HCT116 (cell line): ENCODE data around the gene POLE. TPM values are rescaled to one million over a fixed set of nuclear protein-coding genes. Genes with fewer than 3 reads are reported as not detected.

Experiments
- ATAC-seq: fragments of 200-7000 bp; cut with Tn5 transposase; 2 replicates; pipeline ENCODE4 v1.9.1; 2020; ENCODE audit warnings: mild to moderate bottlenecking, moderate library complexity
- BruUV-seq: library from RNA; stranded (reverse); fragments of 400-500 nt; replicated peaks from 2 replicates; lab custom pipeline; 2021; lab: Mats Ljungman, UMichigan
- CTCF ChIA-PET: fragments of 300-600 bp; sonication (Branson Sonifier 250); formaldehyde crosslinking; loops from one replicate; lab custom pipeline; 2021; ENCODE audit warnings: antibody characterized with exemption; lab: Charles Lee
- POLR2A ChIA-PET: fragments of 300-600, 350-600 bp; sonication (Branson Sonifier 250); formaldehyde crosslinking; loops from one replicate; lab custom pipeline; 2021; ENCODE audit warnings: antibody characterized with exemption; lab: Charles Lee
- RAD21 ChIA-PET, 2 experiments: fragments of 300-600 bp; sonication (Branson Sonifier 250); formaldehyde crosslinking; loops; one replicate each; lab custom pipeline; 2023; ENCODE audit warnings: low total read pairs in 2 of 2; ENCODE audit not compliant: uncharacterized antibody in 2 of 2, unreplicated experiment in 2 of 2, low non-redundant PET in 1 of 2; lab: Charles Lee
- DNase-seq: peaks from one replicate; pipeline ENCODE4 v3.0.0-alpha.2; 2010; ENCODE audit warnings: low read depth, low spot score
- H2AFZ ChIP-seq: fragments of 200-600 bp; shearing (Covaris generic), sonication (generic); 2 replicates; pipeline ENCODE4 v1.6.1; 2017; ENCODE audit warnings: low read depth, mixed run types, mixed read lengths, antibody characterized with exemption, low read length; ENCODE audit not compliant: poor library complexity, severe bottlenecking
- H3K27ac ChIP-seq: 2 replicates; pipeline ENCODE4 v1.5.1; 2012; ENCODE audit warnings: low read depth, low read length
- H3K27me3 ChIP-seq: fragments of 200-600 bp; sonication (generic); 2 replicates; pipeline ENCODE4 v1.6.1; 2016; ENCODE audit warnings: mixed run types, low read length, mixed read lengths; ENCODE audit not compliant: insufficient read depth
- H3K36me3 ChIP-seq, 2 experiments: fragments of 200-500 bp in 1 of 2; fragments of 200-600 bp in 1 of 2; sonication (Bioruptor generic) in 1 of 2; sonication (generic) in 1 of 2; 2 replicates each; pipeline versions ENCODE4 v1.5.1 to v1.6.1; 2014 to 2016; ENCODE audit warnings: low read length in 2 of 2, inconsistent platforms in 1 of 2, mixed read lengths in 1 of 2, mixed run types in 1 of 2; ENCODE audit not compliant: insufficient read depth in 2 of 2, control insufficient read depth in 1 of 2
- H3K4me1 ChIP-seq, 2 experiments: fragments of 200-600 bp in 1 of 2; sonication (generic) in 1 of 2; 2 replicates each; pipeline versions ENCODE4 v1.5.1 to v1.6.1; 2012 to 2017; ENCODE audit warnings: low read length in 2 of 2, inconsistent platforms in 1 of 2, mild to moderate bottlenecking in 1 of 2, mixed read lengths in 1 of 2, mixed run types in 1 of 2, moderate library complexity in 1 of 2; ENCODE audit not compliant: insufficient read depth in 2 of 2, control insufficient read depth in 1 of 2
- H3K4me2 ChIP-seq: fragments of 200-600 bp; sonication (generic); 2 replicates; pipeline ENCODE4 v1.6.1; 2017; ENCODE audit warnings: mixed run types, low read length, mixed read lengths
- H3K4me3 ChIP-seq, 2 experiments: fragments of 200-600 bp in 1 of 2; sonication (generic) in 1 of 2; replicated peaks in 1 of 2; 2 replicates each; pipeline ENCODE4 v1.5.1; 2011 to 2016; ENCODE audit warnings: low read length in 2 of 2, control low read depth in 1 of 2, low read depth in 1 of 2, mild to moderate bottlenecking in 1 of 2, mixed read lengths in 1 of 2, mixed run types in 1 of 2
- H3K79me2 ChIP-seq: fragments of 200-600 bp; sonication (generic); 2 replicates; pipeline ENCODE4 v1.6.1; 2017; ENCODE audit warnings: mild to moderate bottlenecking, mixed run types, low read length, moderate library complexity, mixed read lengths; ENCODE audit not compliant: insufficient read depth
- H3K9ac ChIP-seq: fragments of 200-600 bp; sonication (generic); 2 replicates; pipeline ENCODE4 v1.6.1; 2016; ENCODE audit warnings: low read length, mixed read lengths
- H3K9me2 ChIP-seq: fragments of 200-600 bp; sonication (generic), shearing (Covaris generic); 2 replicates; pipeline ENCODE4 v1.6.1; 2017; ENCODE audit warnings: mixed run types, mild to moderate bottlenecking, moderate library complexity; ENCODE audit not compliant: insufficient read depth
- H3K9me3 ChIP-seq, 2 experiments: fragments of 200-500 bp in 1 of 2; fragments of 200-600 bp in 1 of 2; sonication (Bioruptor generic) in 1 of 2; sonication (generic) in 1 of 2; 2 replicates each; pipeline ENCODE4 v1.6.1; 2014 to 2017; ENCODE audit warnings: low read length in 2 of 2, mixed read lengths in 2 of 2, inconsistent platforms in 1 of 2, low read depth in 1 of 2, mild to moderate bottlenecking in 1 of 2, mixed run types in 1 of 2, moderate library complexity in 1 of 2; ENCODE audit not compliant: control insufficient read depth in 1 of 2, insufficient read depth in 1 of 2
- H4K20me1 ChIP-seq: fragments of 200-600 bp; sonication (generic), shearing (Covaris generic); 2 replicates; pipeline ENCODE4 v1.6.1; 2017; ENCODE audit warnings: mixed run types, mild to moderate bottlenecking, moderate library complexity; ENCODE audit not compliant: insufficient read depth
- CBX3 ChIP-seq: IDR thresholded peaks from 2 replicates; pipeline ENCODE4 v1.6.1; 2012; ENCODE audit warnings: low read depth
- ELF1 ChIP-seq: IDR thresholded peaks from 2 replicates; pipeline ENCODE4 v1.6.1; 2012; ENCODE audit warnings: low read depth, borderline replicate concordance
- POLR2A ChIP-seq: IDR thresholded peaks from 2 replicates; pipeline ENCODE4 v1.7.0; 2011; ENCODE audit warnings: borderline replicate concordance; ENCODE audit not compliant: insufficient read depth, insufficient read length; ENCODE audit errors: extremely low read depth
- REST ChIP-seq: IDR thresholded peaks from 2 replicates; pipeline ENCODE4 v1.6.1; 2012; ENCODE audit warnings: low read depth
- SP1 ChIP-seq: IDR thresholded peaks from 2 replicates; pipeline ENCODE4 v1.6.1; 2012; ENCODE audit warnings: low read depth
- intact Hi-C: fragments of 100-400 bp; cut with micrococcal nuclease; formaldehyde crosslinking; loops from 2 replicates; pipeline ENCODE4 v1.10.0; 2022
- total RNA-seq: library from RNA; stranded (reverse); gene quantifications from one replicate; pipeline ENCODE4 v1.2.1, GENCODE V29; 2021; ENCODE audit not compliant: unreplicated experiment

Gene POLE
- total RNA-seq, 1 experiment from 2014 or later: 128 TPM

- no peak overlapping the region for H3K4me2 ChIP-seq
- intact Hi-C loops: no loop called here
- ChIA-PET POLR2A (no interaction called here), RAD21 (no interaction called here), CTCF (no interaction called here)
- no peak overlapping the region for H2AFZ ChIP-seq
- H3K4me1 ChIP-seq: no peaks in the 10 kb centered on the region
- no peaks in the 10 kb centered on the region for H3K27me3 ChIP-seq
- no peaks in the 10 kb centered on the region for H4K20me1 ChIP-seq
- peaks cover 21 to 25% of the 10 kb centered on the region in 2 experiments; a peak in 3 of 4 replicates for H3K36me3 ChIP-seq
- BruUV-seq: no TSS peak
- no peak overlapping the region for H3K9ac ChIP-seq
- no peak for TF ChIP-seq SP1
- TF ChIP-seq CBX3: no peak
- no peak for DNase-seq
- H3K9me2 ChIP-seq: no peaks in the 10 kb centered on the region
- no peaks in the 10 kb centered on the region for H3K9me3 ChIP-seq
- H3K4me3 ChIP-seq: no peak overlapping the region
- peak; percentile 6; the same call in 1 of the 2 replicates for ATAC-seq
- H3K27ac ChIP-seq: no peak overlapping the region
- peaks cover 45% of the 10 kb centered on the region for H3K79me2 ChIP-seq
Measured at GRCh38 chr12:132717531-132718387, 30.6 kb upstream of the POLE start.

- Histone ChIP-seq H3K9me3 (no peaks in the 10 kb centered on the region), H3K4me2 (no peak overlapping the region), H3K27me3 (no peaks in the 10 kb centered on the region), H4K20me1 (no peaks in the 10 kb centered on the region), H3K27ac (no peak overlapping the region), H3K9me2 (no peaks in the 10 kb centered on the region), H3K36me3 (peaks cover 21 to 22% of the 10 kb centered on the region in 2 experiments; a peak in 3 of 4 replicates), H2AFZ (no peak overlapping the region), H3K4me1 (peaks cover 3% of the 10 kb centered on the region in 2 experiments), H3K9ac (no peak overlapping the region), H3K4me3 (no peak overlapping the region), H3K79me2 (peaks cover 52% of the 10 kb centered on the region)
- POLR2A ChIA-PET: no interaction called here
- CTCF ChIA-PET: no interaction called here
- ATAC-seq (no peak), DNase-seq (no peak)
- TF ChIP-seq REST (no peak), ELF1 (no peak), POLR2A (no peak)
- RAD21 ChIA-PET: no interaction called here
- BruUV-seq: no TSS peak
- intact Hi-C loops: no loop called here
Measured at GRCh38 chr12:132717011-132717410, 29.9 kb upstream of the POLE start.
